WTC11 (cell line): ENCODE results near the gene TARP.

Source experiments
- ARID4B ChIP-seq: sonication (generic); formaldehyde crosslinking; IDR thresholded peaks from 2 replicates; pipeline ENCODE4 v1.8.0; 2023; ENCODE audit warnings: missing genetic modification reagents, mild to moderate bottlenecking, borderline replicate concordance
- CTCF ChIP-seq: fragments of 200-600 bp; IDR thresholded peaks from 2 replicates; pipeline ENCODE4 v1.8.0; 2022; ENCODE audit warnings: antibody characterized with exemption

GRCh38 chr7:38321050-38321449, 47.6 kb upstream of the TARP start:
- TF ChIP-seq CTCF (no peak), ARID4B (CRISPR knock-in tag) (no peak)
